ENCODE measurements around the gene IL12B.
A peak's percentile ranks its signal among the peaks of the same experiment; 100 is the strongest.
"Not testable (repeated sequence)": the region's sequence is repeated elsewhere in the genome, so short reads cannot be mapped to it uniquely, and the experiment has no call there.

IL12B gene

GRCh38 chr5:159332800-159333544, 2.7 kb upstream of the IL12B start:
- DNase-seq (ENCODE audit: low read depth) = no peak

GRCh38 chr5:159331093-159331973, 1.0 kb upstream of the IL12B start:
- peak; percentile 62 for DNase-seq (ENCODE audit: low read depth)

- no peak for DNase-seq (ENCODE audit: low read depth)
These were observed 5.3 kb downstream of the IL12B start for GRCh38 chr5:159324986-159325385.

GRCh38 chr5:159324102-159324755, 6.1 kb downstream of the IL12B start:
- DNase-seq (ENCODE audit: low read depth) = no peak

- no peak for DNase-seq (ENCODE audit: low read depth)
These were observed 8.1 kb downstream of the IL12B start for GRCh38 chr5:159322180-159322579.

GRCh38 chr5:159319832-159320231, 10.5 kb downstream of the IL12B start:
- DNase-seq (ENCODE audit: low read depth) = no peak

GRCh38 chr5:159319363-159319762, 10.9 kb downstream of the IL12B start:
- no peak for DNase-seq (ENCODE audit: low read depth)

- no peak for DNase-seq (ENCODE audit: low read depth)
These were observed 11.8 kb downstream of the IL12B start for GRCh38 chr5:159318448-159318847.

- no peak for DNase-seq (ENCODE audit: low read depth)
These were observed 12.4 kb downstream of the IL12B start for GRCh38 chr5:159317849-159318248.

- DNase-seq (ENCODE audit: low read depth) = no peak
These were observed 13.5 kb downstream of the IL12B start for GRCh38 chr5:159316519-159317383.

- DNase-seq (ENCODE audit: low read depth) = no peak
These were observed 17.1 kb downstream of the IL12B start for GRCh38 chr5:159313197-159313596.

GRCh38 chr5:159311063-159311462, 19.2 kb downstream of the IL12B start:
- no peak for DNase-seq (ENCODE audit: low read depth)

GRCh38 chr5:159310511-159310910, 19.8 kb downstream of the IL12B start:
- DNase-seq (ENCODE audit: low read depth) = no peak

GRCh38 chr5:159309689-159310433, 20.4 kb downstream of the IL12B start:
- no peak for DNase-seq (ENCODE audit: low read depth)

GRCh38 chr5:159304961-159305595, 25.2 kb downstream of the IL12B start:
- DNase-seq (ENCODE audit: low read depth) = no peak

GRCh38 chr5:159303286-159303685, 27.0 kb downstream of the IL12B start:
- no peak for DNase-seq (ENCODE audit: low read depth)

- DNase-seq (ENCODE audit: low read depth) = not testable (repeated sequence)
These were observed 28.1 kb downstream of the IL12B start for GRCh38 chr5:159301929-159302860.

- DNase-seq (ENCODE audit: low read depth) = no peak
These were observed 28.8 kb downstream of the IL12B start for GRCh38 chr5:159301466-159301865.

- DNase-seq (ENCODE audit: low read depth) = not testable (repeated sequence)
These were observed 33.0 kb downstream of the IL12B start for GRCh38 chr5:159297300-159297699.
